AG09309 (cell line): ENCODE data around the gene TGIF1.

Experiments
- DNase-seq: peaks from one replicate; pipeline ENCODE4 v3.0.0-alpha.2; 2010; ENCODE audit warnings: low read depth
- H3K4me3 ChIP-seq: 2 replicates; pipeline ENCODE4 v1.5.1; 2011; ENCODE audit warnings: mild to moderate bottlenecking, low read depth, low read length, moderate library complexity; ENCODE audit not compliant: control insufficient read depth
- CTCF ChIP-seq: IDR thresholded peaks from 2 replicates; pipeline ENCODE4 v1.5.1; 2011; ENCODE audit warnings: mild to moderate bottlenecking, low read depth, low read length, inconsistent platforms; ENCODE audit not compliant: insufficient read depth, control insufficient read depth; ENCODE audit errors: missing control alignments

TGIF1 gene

GRCh38 chr18:3447068-3447894, 2.7 kb upstream of the TGIF1 start:
- DNase-seq = no peak
- TF ChIP-seq CTCF = no peak
- peak overlapping the region; percentile 93 for H3K4me3 ChIP-seq

- TF ChIP-seq CTCF = peak; percentile 13
- H3K4me3 ChIP-seq = peak overlapping the region; percentile 93
Observed at GRCh38 chr18:3447895-3448837, 1.8 kb upstream of the TGIF1 start.

DNA sequence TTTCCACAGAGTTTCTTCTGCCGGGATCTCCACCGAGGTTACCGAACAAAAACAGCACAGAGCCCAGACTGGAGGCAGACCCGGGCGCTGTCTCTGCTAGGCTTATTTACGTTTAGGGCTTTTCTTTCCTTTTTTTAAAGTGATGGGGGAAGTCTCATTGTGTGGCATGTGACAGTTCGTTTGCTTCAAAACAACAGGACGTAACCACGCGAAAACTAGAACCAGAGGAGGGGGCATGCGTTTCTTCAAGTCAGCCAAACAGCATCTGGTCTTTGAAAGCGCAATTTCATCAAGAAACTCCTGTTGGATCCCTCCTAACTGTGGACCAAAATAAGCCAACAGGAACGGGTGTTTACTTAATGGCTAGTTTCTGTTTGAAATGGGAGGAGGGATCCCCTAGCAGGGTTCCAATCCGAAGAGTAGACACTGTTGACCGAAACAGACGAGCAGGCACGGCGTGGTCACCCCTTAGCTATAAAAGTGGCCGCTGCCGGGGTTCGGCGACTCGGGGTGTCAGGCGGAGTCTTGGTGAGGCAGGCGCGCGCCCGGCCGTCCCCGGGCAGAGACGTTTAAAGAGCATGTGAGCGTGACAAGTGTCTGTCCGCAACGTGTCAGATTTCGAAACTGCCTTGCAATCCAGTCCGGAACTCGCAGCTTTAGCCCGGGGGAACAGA, 997 bp upstream of the TGIF1 start:
- peak; percentile 95 for DNase-seq
- TF ChIP-seq CTCF = no peak
- peak overlapping the region; percentile 93 for H3K4me3 ChIP-seq

More at GRCh38 chr18:3447895-3448837, 1.8 kb upstream of the TGIF1 start:
- peak; percentile 90 for DNase-seq

DNA sequence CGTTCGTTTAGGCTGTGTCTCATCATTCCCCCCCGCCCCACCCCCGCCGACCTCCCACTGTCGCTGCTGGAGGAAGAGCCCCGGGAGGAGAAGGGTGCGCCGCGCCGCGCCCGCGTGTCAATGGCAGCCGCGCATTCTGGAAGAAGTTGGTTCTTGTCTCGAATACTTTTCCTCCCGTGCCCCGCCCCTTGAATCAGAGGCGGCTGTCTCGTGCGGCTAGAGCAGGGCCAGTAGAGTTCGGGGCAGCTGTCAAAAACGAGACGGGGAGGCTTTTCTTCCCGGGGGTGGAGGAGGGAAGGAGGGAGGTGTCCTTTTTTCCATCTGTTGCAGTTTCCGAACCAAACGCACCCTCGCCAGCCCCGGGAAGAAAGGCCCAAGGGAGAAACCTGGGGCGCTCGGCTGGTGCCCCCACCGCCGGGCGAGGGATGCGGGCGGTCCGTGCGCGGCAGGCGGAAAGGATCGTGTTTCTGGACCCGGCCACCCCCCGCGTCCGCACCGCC, 410 bp upstream of the TGIF1 start:
- H3K4me3 ChIP-seq = peak overlapping the region; percentile 93
- no peak for DNase-seq

DNA sequence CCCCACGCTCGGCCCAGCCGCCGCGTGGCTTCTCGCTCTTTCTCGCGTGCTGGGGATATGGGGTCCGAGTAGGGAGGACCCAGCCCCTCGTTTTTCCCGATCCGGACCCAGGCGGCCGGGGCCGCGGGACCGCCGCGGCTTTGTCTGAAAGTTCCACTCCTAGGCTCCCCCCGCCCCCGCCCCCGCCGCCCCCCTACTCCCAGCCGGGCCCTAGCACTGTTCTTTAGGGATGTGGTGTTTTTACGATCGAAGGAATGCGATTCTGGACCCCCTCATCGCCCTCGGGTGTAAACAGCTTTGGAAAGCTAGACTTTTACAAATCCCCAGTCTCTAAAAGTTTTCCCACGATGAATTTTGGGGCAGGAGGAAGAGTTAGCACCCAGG, 819 bp downstream of the TGIF1 start:
- peak overlapping the region; percentile 93 for H3K4me3 ChIP-seq
- no peak for TF ChIP-seq CTCF
- DNase-seq = no peak

More for the DNA sequence above, 410 bp upstream of the TGIF1 start:
- no peak for TF ChIP-seq CTCF
